ENCODE measurements around the gene MAP4K4. TPM values are rescaled to one million over a fixed set of nuclear protein-coding genes. Genes with fewer than 3 reads are reported as not detected.

The MAP4K4 gene
- total RNA-seq, 1 experiment from 2014 or later, result 133 TPM

- ChIA-PET CTCF (no interaction called here), POLR2A (ENCODE audit: unreplicated experiment) (no interaction called here)
- TF ChIP-seq CTCF (conservative IDR thresholded peaks at IDR 0.05; ENCODE audit: low read depth, low read length) (peak; percentile 36; the same call in 1 of the 2 replicates), EZH2 (IDR thresholded peaks at IDR 0.05; ENCODE audit: low read length, unreplicated experiment) (no peak)
- no peak overlapping the region for H3K27ac ChIP-seq (ENCODE audit: low read length)
- peaks cover 91% of the 10 kb centered on the region for H3K79me2 ChIP-seq (ENCODE audit: low read length)
- no peaks in the 10 kb centered on the region for H3K9me3 ChIP-seq (ENCODE audit: low read length)
- H3K36me3 ChIP-seq (ENCODE audit: low read depth, low read length), result peaks cover 20% of the 10 kb centered on the region
- no peak overlapping the region for H2AFZ ChIP-seq (ENCODE audit: low read length)
- H3K9ac ChIP-seq (ENCODE audit: low read length), result no peak overlapping the region
- DNase-seq, result no peak
- H3K9me2 ChIP-seq (replicated peaks; ENCODE audit: low read length), result no peaks in the 10 kb centered on the region
- BruUV-seq (replicated peaks), result TSS peak; percentile 4
- H3K27me3 ChIP-seq (ENCODE audit: low read length), result no peaks in the 10 kb centered on the region
- no peaks in the 10 kb centered on the region for H3F3A ChIP-seq (ENCODE audit: low read length, unreplicated experiment)
- no peak overlapping the region for H3K4me2 ChIP-seq (ENCODE audit: low read length)
- H3K4me3 ChIP-seq (ENCODE audit: low read length), result no peak overlapping the region
- peaks cover 53% of the 10 kb centered on the region for H4K20me1 ChIP-seq (ENCODE audit: low read length)
- no peak; the same call in 1 of the 2 replicates for ATAC-seq
- intact Hi-C loops (cut with micrococcal nuclease), result no loop called here
- peaks cover 12% of the 10 kb centered on the region for H3K4me1 ChIP-seq (ENCODE audit: insufficient read depth, low read length)
Observed at GRCh38 chr2:101793277-101793969, 95.9 kb downstream of the MAP4K4 start.

GRCh38 chr2:101794141-101794540 lies 96.6 kb downstream of the MAP4K4 start:
- intact Hi-C loops (cut with micrococcal nuclease), result no loop called here
- Histone ChIP-seq H3F3A (ENCODE audit: low read length, unreplicated experiment) (no peaks in the 10 kb centered on the region), H3K9me2 (replicated peaks; ENCODE audit: low read length) (no peaks in the 10 kb centered on the region), H3K9ac (ENCODE audit: low read length) (no peak overlapping the region), H3K27me3 (ENCODE audit: low read length) (no peaks in the 10 kb centered on the region), H3K4me1 (ENCODE audit: insufficient read depth, low read length) (peaks cover 5% of the 10 kb centered on the region), H3K9me3 (ENCODE audit: low read length) (no peaks in the 10 kb centered on the region), H2AFZ (ENCODE audit: low read length) (no peak overlapping the region), H3K27ac (ENCODE audit: low read length) (no peak overlapping the region), H3K79me2 (ENCODE audit: low read length) (peaks cover 91% of the 10 kb centered on the region), H3K4me3 (ENCODE audit: low read length) (no peak overlapping the region), H3K4me2 (ENCODE audit: low read length) (no peak overlapping the region), H3K36me3 (ENCODE audit: low read depth, low read length) (peaks cover 20% of the 10 kb centered on the region), H4K20me1 (ENCODE audit: low read length) (peaks cover 53% of the 10 kb centered on the region)
- ChIA-PET POLR2A (ENCODE audit: unreplicated experiment) (no interaction called here), CTCF (no interaction called here)
- BruUV-seq (replicated peaks), result no TSS peak
- DNase-seq, result no peak
- no peak for ATAC-seq
- TF ChIP-seq CTCF (conservative IDR thresholded peaks at IDR 0.05; ENCODE audit: low read depth, low read length) (no peak), EZH2 (IDR thresholded peaks at IDR 0.05; ENCODE audit: low read length, unreplicated experiment) (no peak), EZH2phosphoT487 (IDR thresholded peaks at IDR 0.05; ENCODE audit: borderline replicate concordance, low read length) (no peak)

GRCh38 chr2:101795033-101795432 lies 97.5 kb downstream of the MAP4K4 start:
- H3K4me3 ChIP-seq (ENCODE audit: low read length), result no peak overlapping the region
- BruUV-seq (replicated peaks), result no TSS peak
- H3K36me3 ChIP-seq (ENCODE audit: low read depth, low read length), result peaks cover 20% of the 10 kb centered on the region
- no peaks in the 10 kb centered on the region for H3K4me1 ChIP-seq (ENCODE audit: insufficient read depth, low read length)
- no peak overlapping the region for H3K9ac ChIP-seq (ENCODE audit: low read length)
- CTCF ChIA-PET, result no interaction called here
- TF ChIP-seq EZH2phosphoT487 (IDR thresholded peaks at IDR 0.05; ENCODE audit: borderline replicate concordance, low read length), result no peak
- TF ChIP-seq EZH2 (IDR thresholded peaks at IDR 0.05; ENCODE audit: low read length, unreplicated experiment), result no peak
- H3K27me3 ChIP-seq (ENCODE audit: low read length), result no peaks in the 10 kb centered on the region
- DNase-seq (no peak), ATAC-seq (no peak)
- H3F3A ChIP-seq (ENCODE audit: low read length, unreplicated experiment), result no peaks in the 10 kb centered on the region
- H4K20me1 ChIP-seq (ENCODE audit: low read length), result peaks cover 48% of the 10 kb centered on the region
- H2AFZ ChIP-seq (ENCODE audit: low read length), result no peak overlapping the region
- no peak overlapping the region for H3K27ac ChIP-seq (ENCODE audit: low read length)
- no peaks in the 10 kb centered on the region for H3K9me3 ChIP-seq (ENCODE audit: low read length)
- H3K9me2 ChIP-seq (replicated peaks; ENCODE audit: low read length), result no peaks in the 10 kb centered on the region
- no peak overlapping the region for H3K4me2 ChIP-seq (ENCODE audit: low read length)
- peaks cover 91% of the 10 kb centered on the region for H3K79me2 ChIP-seq (ENCODE audit: low read length)
- intact Hi-C loops (cut with micrococcal nuclease), result no loop called here
- POLR2A ChIA-PET (ENCODE audit: unreplicated experiment), result no interaction called here

All from PC-3 (cell line).